Hematopoietic multipotent progenitor cell treated with erythropoietin and hydrocortisone succinate and interleukin-3 and kit ligand, for 8 days (in vitro differentiated cells): ENCODE data around the gene ANGEL1.
A peak's percentile ranks its signal among the peaks of the same experiment; 100 is the strongest.

ENCODE experiments used
- DNase-seq: peaks from one replicate; pipeline ENCODE4 v3.0.0-alpha.2; 2015

Gene ANGEL1, protein sequence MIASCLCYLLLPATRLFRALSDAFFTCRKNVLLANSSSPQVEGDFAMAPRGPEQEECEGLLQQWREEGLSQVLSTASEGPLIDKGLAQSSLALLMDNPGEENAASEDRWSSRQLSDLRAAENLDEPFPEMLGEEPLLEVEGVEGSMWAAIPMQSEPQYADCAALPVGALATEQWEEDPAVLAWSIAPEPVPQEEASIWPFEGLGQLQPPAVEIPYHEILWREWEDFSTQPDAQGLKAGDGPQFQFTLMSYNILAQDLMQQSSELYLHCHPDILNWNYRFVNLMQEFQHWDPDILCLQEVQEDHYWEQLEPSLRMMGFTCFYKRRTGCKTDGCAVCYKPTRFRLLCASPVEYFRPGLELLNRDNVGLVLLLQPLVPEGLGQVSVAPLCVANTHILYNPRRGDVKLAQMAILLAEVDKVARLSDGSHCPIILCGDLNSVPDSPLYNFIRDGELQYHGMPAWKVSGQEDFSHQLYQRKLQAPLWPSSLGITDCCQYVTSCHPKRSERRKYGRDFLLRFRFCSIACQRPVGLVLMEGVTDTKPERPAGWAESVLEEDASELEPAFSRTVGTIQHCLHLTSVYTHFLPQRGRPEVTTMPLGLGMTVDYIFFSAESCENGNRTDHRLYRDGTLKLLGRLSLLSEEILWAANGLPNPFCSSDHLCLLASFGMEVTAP

DNA sequence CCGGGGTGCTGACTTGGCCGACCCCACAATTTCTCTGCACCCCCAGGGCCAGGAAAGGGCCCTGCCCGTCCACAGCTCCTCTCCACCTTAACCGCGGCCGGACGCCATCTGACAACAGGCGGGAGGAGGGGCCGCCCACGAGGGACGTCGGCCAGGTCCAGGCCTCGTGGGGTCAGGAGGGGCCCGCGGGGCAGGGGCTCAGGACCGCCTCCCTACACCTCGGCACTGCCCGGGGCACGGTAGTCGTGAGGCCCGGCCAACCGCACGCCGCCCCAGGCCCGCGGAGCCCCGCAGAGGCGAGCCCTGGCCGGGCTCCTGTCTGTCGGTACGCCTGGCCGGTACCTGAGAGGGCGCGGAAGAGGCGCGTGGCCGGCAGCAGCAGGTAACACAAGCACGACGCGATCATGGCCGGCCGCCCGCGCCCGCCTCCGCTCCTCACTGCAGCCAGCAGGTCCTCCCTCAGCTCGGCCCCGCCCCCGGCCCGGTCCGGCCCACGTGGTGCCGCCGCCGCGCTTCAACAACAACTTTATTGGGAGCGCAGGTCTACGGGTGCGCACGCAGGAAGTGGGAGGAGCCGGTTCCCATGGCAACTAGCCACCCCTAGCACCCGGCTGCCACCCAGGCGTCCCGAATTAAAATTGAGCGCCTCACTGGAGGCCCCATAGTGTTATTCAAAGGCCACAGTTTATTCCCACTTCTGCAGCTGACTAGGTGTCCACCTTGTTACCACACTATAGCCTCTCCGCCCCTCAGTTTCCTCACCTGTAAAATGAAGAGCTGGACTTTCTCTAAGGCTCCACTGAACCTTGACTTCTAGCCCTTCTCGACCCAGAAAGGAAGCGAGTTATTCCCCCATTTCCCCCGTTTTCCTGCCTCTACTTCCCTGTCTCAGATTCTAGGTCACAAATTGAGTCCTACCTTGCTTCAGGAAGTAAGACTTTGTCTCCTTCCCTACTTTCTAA is at the start of gene ANGEL1:
Gene ANGEL1 (minus strand): TSS at position 461 of the 962 bp plus-strand sequence. CDS start 55 bp downstream, at position 406.
- peak; percentile 93 for DNase-seq

DNA sequence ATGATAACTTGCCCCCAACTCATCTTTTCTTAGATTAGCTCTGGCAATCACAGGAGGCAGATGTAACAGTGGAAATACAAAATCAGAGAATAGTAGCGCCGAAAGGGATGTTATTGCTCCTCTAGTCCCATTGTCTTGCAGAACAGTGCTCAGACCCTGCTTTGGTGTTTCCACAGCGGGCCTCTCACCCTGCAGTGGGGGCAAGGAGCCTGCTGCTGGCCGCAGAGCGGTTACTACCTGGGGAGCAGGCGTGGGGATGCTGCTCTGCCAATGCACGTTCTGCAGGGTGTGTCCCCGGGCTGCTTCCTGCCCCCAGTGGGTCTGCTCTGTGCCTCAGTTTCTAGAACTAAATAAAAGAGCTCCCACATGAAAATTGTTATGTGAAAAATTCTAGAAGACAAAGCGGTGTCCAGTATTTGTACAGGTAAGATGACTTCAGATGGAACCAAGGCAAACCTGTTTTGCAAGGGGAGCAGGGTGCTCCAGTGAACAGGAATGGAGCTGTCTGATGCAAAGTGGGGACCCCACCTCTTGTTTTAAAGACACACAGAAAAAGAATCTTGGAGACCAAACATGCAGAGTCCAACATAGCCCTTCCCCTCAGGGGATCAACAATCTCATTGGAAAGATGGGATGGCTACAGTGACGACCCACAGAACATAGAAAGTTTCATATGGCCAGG is 49.0 kb upstream of the ANGEL1 start:
- DNase-seq = no peak

DNA sequence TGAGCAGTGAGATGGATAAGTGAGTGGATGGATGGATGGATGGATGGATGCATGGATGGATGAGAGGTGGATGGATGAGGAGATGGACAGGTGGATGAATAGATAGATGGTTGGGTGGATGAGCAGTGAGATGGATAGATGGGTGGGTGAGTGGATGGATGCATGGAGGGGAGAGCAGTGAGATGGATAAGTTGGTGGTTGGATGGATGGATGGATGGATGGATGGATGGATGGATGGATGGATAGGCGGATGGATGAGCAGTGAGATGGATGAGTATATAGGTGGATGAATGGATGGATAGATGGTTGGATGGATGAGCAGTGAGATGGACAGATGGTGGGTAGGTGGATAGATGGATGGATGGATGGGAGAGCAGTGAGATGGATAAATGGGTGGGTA is 44.1 kb upstream of the ANGEL1 start:
- no peak for DNase-seq

DNA sequence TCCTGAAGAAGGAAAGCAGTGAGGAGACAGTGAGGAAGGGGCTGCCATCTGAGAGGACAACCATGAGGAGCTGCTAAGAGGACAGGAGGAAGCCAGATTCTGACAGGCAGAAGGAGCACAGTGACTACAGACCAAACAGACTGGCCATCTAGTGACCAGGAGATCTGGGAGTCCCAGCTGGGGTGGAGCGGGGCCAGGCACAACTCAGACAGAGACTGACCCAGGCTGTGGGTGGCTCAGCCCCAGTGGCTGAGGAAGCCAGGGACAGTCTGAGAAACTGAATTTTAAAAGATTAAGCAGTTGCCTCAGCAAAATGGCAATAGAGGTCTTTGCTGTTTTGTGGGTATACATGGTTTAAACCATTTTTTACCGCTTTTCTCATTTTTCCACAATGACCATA is 42.4 kb upstream of the ANGEL1 start:
- DNase-seq = no peak

DNA sequence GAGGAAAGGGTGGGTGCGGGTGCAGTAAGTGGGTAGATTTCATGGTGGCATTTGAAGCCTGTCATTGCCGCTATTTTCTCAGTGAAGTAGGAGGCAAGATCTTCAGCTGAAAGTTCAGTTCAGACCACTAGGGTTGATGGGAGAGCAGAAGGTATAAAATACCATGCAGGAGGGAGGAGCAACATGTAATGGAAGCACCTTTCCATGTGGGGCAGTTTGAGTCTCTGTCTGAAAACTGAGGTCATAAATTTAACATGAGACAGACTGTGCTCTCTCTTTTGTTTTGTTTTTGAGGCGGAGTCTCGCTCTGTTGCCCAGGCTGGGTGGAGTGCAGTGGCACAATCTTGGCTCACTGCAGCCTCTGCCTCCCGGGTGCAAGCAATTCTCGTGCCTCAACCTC is 36.2 kb upstream of the ANGEL1 start:
- DNase-seq = no peak

DNA sequence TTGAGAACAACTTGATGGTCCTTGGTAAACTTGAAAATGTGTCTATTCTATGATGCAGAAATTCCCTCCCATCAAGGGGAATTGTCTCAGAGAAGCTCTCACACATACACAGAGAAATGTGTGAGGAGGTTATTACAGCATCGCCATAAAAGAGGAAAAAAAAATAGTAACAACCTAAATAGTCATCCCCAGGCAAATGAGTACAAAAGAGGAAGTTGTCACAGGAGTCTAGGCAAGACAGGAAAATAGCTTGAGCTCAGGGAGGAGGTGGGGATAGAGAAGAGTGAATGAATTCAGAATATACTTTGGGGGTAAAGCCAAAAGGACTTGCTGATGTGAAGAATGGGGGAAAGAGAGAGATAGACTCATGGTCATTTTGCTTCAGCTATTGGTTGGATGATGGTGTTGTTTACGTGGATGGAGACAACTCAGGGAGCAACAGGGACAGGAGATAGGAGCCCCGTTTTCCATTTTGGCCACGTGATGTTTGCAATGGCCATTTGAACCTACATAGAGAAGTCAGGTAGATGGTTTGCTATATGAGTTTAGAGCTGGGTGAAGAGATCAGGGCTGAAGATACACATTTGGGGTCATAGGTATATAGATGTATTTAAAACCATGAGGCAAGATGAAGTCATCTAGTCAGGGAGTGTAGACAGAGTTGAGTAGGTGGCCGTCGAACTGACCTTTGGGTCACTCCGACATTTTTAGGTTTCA is 33.8 kb upstream of the ANGEL1 start:
- DNase-seq = no peak

DNA sequence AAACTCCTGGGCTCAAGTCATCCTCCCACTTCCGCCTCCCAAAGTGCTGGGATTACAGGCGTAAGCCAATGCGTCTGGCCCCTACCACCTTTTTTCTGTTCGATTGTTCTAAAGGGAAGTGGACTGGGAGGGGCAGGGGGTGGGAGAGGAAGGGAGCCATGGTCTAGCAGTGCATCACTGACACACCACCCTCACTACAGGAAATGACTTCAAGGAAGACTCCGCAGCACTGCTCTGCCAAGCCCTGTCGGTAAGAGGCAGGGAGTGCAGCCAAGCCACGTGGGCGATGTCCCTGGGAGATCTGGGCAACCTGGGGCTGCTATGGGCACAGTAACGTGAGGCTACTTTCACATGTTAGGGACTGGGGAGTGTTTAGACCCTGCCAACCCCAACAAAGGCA is 31.5 kb upstream of the ANGEL1 start:
- peak; percentile 50 for DNase-seq

DNA sequence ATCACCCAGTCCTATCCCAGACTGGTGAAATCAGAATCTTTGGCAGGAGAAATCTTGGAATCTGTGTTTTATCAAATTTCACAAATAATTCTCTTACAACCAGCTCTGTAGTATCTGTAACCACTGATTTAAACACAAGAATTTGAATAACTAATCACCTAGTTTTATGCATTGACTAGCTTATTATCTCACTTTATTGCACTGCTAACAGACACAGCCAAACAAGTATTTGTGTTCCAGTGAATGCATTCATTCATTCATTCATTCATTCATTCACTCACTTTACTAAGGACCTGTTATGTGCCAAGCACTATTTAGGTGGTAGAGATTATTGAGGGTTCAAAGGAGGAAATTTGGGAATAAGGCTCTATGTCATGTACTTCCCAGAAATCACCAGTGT is 29.7 kb upstream of the ANGEL1 start:
- DNase-seq = no peak

DNA sequence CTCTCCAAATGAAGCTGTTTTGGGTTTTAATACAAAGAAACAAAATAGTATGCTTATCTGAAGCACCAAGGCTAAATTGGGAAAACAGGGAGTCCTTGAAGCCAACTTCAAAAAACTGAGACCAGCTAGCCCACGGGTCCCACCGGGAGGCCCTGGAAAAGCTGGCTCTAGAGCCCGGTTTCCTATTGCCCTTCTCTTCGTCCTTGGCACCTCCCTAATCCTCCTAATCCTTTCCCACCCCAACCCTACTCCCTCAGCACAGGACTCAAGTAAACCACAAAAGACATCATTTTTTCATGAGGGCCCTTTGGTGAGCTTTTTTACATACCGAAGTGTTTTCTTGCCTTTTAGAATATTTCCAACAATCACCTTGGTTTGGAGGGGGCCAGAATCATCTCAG is 24.8 kb upstream of the ANGEL1 start:
- no peak for DNase-seq

DNA sequence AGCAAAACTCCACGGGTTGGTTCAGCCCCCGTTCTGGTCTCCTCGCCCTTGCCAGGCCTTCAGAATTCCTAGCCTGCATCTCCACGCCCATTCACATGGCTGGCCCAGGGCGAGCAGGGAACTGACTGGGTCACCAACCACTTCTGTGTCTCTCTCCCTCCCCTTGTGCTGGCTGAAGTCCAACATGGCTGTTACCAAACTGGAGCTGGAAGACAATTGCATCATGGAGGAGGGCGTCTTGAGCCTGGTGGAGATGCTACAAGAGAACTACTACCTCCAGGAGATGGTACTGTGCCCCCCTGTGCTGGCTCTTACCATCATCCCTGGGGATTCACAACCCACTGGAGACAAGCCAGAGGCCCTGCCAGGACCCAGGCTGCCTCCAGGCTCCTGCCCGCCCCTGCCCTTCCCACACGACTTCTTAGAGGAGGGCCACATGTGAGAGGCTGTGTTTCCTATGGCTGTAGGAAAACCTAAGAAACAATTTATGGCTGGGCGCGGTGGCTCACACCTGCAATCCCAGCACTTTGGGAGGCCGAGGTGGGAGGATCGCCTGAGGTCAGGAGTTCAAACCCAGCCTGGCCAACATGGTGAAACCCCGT is 23.4 kb upstream of the ANGEL1 start:
- DNase-seq = no peak

DNA sequence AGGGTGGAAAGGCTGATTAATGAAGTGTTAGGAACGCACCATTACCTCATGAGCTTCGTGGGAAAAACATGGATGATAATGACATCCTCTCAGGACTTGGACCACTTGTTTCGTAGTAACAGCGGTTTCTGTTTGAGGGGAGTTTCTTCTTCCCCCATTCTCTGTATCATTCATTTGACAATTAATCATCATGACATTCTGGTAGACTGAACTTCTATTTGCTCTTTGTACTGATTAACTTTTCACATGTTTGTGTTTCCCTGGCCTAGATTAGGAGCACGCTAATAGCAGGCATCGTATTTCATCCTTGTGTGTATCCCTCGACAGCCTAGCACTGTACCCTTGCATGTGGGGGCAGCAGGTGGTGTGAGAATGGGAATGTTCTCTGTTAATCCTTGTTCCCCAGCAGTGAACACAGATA is 21.6 kb upstream of the ANGEL1 start:
- no peak for DNase-seq

DNA sequence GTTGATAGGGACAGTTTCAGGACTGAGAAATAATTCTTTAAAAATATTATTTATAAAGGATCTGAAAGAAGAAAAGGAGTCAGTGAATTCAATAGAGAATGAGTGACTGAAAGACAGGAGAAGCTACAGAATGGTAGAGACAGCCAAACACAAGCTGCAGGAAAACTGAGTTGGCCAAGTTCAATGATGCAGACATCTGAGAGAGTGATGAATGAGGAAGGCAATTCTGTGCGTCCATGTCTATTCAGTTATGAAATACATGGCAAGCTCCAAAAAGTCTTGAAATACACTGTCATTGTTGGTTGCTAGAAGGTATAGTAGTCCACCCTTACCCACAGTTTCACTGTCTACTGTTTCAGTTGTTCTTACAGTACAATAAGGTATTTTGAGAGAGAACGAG is 20.3 kb upstream of the ANGEL1 start:
- DNase-seq = no peak

DNA sequence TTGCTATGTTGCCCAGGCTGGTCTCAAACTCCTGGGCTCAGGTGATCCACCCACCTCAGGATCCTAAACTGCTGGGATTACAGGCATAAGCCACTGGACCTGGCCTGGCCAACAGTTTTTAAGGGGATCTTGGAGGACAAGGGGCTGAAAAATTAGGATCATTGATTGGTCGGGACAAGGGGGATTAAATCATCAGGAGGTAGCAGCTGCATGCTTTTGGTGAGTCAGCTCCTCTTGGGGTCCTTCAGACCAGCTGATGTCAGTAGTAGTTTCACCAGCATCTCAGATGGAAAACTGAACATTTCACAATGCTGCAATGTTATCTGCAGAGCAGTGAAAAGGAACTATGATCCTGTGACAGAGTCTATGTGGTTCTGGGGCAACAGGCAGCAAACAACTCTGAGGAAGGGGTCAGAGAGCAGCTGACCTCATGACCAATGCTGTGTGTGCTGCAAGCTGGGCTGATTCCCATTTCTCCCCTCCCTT is 19.9 kb upstream of the ANGEL1 start:
- no peak for DNase-seq

DNA sequence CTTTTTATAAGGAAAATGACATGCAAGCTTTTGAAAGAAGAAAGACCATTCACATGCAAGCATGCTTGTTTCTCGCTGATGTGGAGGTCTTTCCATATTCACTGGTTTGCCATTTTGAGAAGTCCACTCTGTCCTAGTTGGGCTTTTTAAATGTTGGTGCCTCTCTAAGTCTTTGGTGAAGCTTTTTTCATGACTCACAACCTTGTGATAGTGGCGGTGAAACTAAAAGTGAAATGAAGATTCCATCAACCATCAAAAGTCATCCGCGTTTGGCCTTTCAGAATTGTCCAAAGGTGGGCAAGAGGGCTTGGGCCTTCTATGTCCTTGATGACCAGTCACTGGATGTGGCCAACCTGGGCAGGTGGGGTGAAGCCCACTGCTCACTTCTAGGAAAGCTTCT is 17.9 kb upstream of the ANGEL1 start:
- no peak for DNase-seq

DNA sequence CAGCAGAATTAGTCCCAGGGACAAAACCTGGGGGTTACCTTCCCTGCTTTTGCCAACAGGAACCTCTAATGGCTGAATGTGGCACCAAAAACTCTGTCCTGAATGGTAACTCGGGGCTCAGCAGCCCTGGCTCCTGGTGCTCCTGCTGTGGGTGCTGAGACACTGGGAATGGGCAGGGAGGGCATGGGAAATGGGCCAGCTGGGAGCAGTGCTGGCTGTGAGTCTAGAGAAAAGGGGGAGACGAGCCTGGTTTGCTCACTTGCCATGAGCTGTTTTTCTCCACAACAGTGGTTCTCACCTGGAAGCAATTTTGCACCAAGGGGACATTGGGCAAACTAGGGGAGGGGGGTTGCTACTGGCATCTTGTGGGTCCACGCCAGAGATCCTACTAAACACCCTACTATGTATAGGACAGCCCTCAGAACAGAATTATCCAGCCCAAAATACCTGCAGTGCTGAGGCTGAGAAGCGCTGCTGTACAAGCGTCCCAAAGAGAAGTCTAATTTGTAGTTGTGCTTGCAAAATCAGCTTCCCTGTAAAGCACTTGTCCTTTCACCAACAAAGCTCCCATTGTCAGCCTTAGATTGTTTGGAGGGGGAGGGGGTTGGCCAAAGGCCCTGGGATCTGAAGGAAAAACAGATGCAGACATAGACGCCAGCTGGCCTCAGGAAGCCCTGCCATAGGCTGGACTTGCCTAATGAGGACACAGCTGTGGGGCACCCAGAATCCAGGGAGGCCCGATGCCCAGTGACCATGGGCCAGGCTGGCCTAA is 17.2 kb upstream of the ANGEL1 start:
- DNase-seq = no peak

DNA sequence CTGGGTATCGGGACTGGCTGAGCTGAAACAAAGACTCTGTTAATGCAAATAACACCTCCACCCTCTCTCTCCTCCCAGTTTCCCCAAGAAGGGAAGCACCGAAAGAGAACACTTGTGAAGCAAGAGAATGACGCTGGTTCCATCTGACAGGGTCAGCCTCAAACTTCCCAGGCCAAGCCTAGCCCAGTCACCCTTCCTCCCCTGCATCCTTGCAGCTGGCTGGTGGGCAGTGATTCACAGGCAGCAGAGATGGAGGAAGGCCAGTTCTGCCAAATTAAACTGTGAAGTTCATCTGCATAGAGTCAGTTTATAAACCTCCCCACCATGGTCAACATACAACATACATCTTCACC is 16.3 kb upstream of the ANGEL1 start:
- DNase-seq = no peak

DNA sequence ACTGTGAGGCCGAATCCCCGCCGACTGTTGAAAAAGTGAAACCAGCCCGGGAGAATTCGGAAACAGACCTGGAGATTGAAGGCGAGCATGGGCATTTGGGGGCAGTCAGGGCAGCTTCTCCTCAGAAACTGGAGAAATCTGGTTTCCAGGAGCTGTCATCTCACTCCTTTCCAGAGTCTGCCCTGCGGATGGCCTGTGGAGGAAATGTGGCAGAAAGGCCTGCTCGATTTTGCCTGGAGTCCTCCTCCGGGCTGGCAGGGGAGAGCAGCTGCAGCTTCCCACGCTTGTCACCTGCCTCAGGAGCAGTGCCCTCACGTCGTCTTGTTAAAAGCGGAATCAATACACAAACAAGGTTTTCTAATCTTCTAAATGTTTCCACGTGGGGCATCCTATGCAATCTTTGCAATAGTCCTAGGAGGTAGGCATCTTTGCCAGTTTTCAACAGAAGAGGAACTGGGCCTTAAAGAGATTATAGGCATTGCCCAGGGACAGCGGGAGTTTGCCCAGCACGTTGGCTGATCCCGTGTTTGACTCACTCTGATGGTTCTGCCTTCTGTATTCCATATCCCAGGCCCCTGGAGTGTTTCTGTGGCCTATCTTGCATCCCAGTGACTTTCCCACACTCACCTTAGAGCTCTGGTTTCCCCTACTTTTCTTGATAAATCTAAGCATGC is 15.8 kb upstream of the ANGEL1 start:
- no peak for DNase-seq

DNA sequence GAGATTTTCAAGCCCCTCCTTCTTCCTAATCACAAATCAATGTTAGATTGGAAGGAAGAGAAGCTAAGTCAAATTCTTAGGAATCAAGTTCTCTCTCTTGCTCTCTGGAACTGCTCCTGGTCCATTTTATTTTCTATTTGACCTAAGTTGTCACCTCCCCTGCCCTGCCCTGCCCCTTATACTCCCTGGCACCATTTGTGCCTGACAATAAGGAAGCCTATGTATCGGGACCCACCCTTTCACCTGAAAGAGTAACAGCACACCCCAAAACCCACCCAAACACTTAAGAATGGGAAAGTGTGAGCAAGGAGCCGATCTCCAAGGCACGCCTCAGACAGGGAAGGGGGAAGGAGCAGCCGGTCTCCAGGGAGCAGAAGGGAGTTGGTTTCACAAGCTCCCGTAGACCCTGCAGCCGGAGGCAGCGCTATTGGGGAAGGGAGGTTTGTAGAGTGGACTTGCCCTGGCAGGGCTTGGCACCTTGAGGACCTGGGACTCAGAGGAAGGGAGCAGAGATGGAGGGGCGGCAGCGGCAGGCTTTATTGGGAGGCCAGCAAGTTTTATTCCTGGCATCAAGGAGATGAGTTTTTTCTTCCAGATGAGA is 15.1 kb upstream of the ANGEL1 start:
- no peak for DNase-seq

DNA sequence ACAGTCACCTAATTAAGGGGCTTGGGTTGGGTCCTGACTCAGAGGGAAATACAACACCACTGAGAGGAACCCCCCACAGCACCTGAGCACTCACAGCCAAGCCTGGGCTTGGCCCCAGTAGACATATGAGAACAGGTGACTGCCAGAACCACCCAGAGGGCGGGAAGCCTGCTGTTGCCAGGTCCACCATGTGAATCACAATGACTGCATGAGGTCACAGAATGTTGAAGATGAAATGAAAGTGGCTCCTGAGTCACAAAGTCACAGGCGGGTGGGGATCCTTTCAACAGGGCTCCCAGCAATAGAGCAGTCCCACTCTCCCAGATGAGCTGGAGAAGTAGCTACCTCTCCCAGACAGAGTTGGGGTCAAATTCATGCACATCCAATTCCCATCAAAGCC is 13.4 kb upstream of the ANGEL1 start, which contains the start of gene LRRC74A:
Gene LRRC74A (plus strand): TSS at position 287 of the 400 bp plus-strand sequence. CDS start 290 bp downstream, outside the sequence.
- no peak for DNase-seq

DNA sequence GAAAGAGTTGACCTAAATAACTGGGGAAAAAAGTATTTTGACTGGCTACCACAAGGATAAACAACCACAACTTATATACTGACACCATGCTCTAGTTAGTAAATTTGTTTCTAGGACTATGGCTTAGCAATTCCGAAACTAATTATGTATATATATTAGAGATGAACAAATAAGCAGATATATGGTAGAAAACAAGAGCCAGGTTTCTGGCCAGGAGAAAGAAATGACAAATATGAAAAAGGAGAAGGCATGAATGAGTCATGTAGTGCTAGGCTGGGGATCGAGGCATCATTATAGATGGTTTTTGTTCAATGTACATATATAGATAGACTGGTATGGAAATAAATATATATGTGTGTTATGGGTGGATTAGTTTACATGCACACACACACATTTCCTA is 8.0 kb upstream of the ANGEL1 start:
- DNase-seq = no peak
